Activated naive CD8-positive, alpha-beta T cell (primary cell): Measurements from ENCODE around the gene TMEM132D.
"Not testable (repeated sequence)": the region's sequence is repeated elsewhere in the genome, so short reads cannot be mapped to it uniquely, and the experiment has no call there.

ENCODE experiments used
- H3K27ac Mint-ChIP-seq: one replicate; pipeline ENCODE4 v1.8.0; 2021; ENCODE audit warnings: mixed read lengths
- H3K27me3 Mint-ChIP-seq: one replicate; pipeline ENCODE4 v1.8.0; 2021; ENCODE audit warnings: mixed read lengths
- H3K36me3 Mint-ChIP-seq: one replicate; pipeline ENCODE4 v1.8.0; 2021; ENCODE audit warnings: mixed read lengths
- H3K4me1 Mint-ChIP-seq: one replicate; pipeline ENCODE4 v1.8.0; 2021; ENCODE audit warnings: low read depth, mixed read lengths
- H3K4me3 Mint-ChIP-seq: one replicate; pipeline ENCODE4 v1.8.0; 2021; ENCODE audit warnings: mild to moderate bottlenecking, mixed read lengths
- H3K9me3 Mint-ChIP-seq: one replicate; pipeline ENCODE4 v1.8.0; 2021; ENCODE audit warnings: low read depth, mixed read lengths

The TMEM132D gene

GRCh38 chr12:129556082-129556481 is 347.7 kb downstream of the TMEM132D start:
- Mint-ChIP-seq H3K4me3 (no peak overlapping the region), H3K27me3 (no peaks in the 10 kb centered on the region), H3K27ac (no peak overlapping the region), H3K36me3 (no peaks in the 10 kb centered on the region), H3K9me3 (peaks cover 6% of the 10 kb centered on the region), H3K4me1 (no peaks in the 10 kb centered on the region)

- Mint-ChIP-seq H3K4me1 (no peaks in the 10 kb centered on the region), H3K9me3 (peaks cover 12% of the 10 kb centered on the region), H3K36me3 (no peaks in the 10 kb centered on the region), H3K4me3 (no peak overlapping the region), H3K27ac (no peak overlapping the region), H3K27me3 (no peaks in the 10 kb centered on the region)
Observed at GRCh38 chr12:129552996-129553750, 350.7 kb downstream of the TMEM132D start.

GRCh38 chr12:129551441-129551840 is 352.4 kb downstream of the TMEM132D start:
- H3K4me1 Mint-ChIP-seq = no peaks in the 10 kb centered on the region
- H3K27me3 Mint-ChIP-seq = no peaks in the 10 kb centered on the region
- no peak overlapping the region for H3K4me3 Mint-ChIP-seq
- no peak overlapping the region for H3K27ac Mint-ChIP-seq
- no peaks in the 10 kb centered on the region for H3K36me3 Mint-ChIP-seq
- H3K9me3 Mint-ChIP-seq = peaks cover 12% of the 10 kb centered on the region

GRCh38 chr12:129550353-129550752 is 353.5 kb downstream of the TMEM132D start:
- no peak overlapping the region for H3K4me3 Mint-ChIP-seq
- no peaks in the 10 kb centered on the region for H3K4me1 Mint-ChIP-seq
- peaks cover 12% of the 10 kb centered on the region for H3K9me3 Mint-ChIP-seq
- H3K27ac Mint-ChIP-seq = no peak overlapping the region
- no peaks in the 10 kb centered on the region for H3K27me3 Mint-ChIP-seq
- no peaks in the 10 kb centered on the region for H3K36me3 Mint-ChIP-seq

GRCh38 chr12:129549656-129550055 is 354.2 kb downstream of the TMEM132D start:
- no peaks in the 10 kb centered on the region for H3K27me3 Mint-ChIP-seq
- no peak overlapping the region for H3K27ac Mint-ChIP-seq
- no peaks in the 10 kb centered on the region for H3K4me1 Mint-ChIP-seq
- H3K4me3 Mint-ChIP-seq = no peak overlapping the region
- H3K9me3 Mint-ChIP-seq = peaks cover 12% of the 10 kb centered on the region
- H3K36me3 Mint-ChIP-seq = no peaks in the 10 kb centered on the region

GRCh38 chr12:129549020-129549419 is 354.8 kb downstream of the TMEM132D start:
- H3K27ac Mint-ChIP-seq, H3K4me1 Mint-ChIP-seq, H3K27me3 Mint-ChIP-seq, H3K36me3 Mint-ChIP-seq, H3K4me3 Mint-ChIP-seq: not testable (repeated sequence)
- peaks cover 11% of the 10 kb centered on the region for H3K9me3 Mint-ChIP-seq

GRCh38 chr12:129544716-129545115 is 359.1 kb downstream of the TMEM132D start:
- no peak overlapping the region for H3K4me3 Mint-ChIP-seq
- no peaks in the 10 kb centered on the region for H3K4me1 Mint-ChIP-seq
- no peaks in the 10 kb centered on the region for H3K27me3 Mint-ChIP-seq
- no peaks in the 10 kb centered on the region for H3K9me3 Mint-ChIP-seq
- H3K27ac Mint-ChIP-seq = no peak overlapping the region
- no peaks in the 10 kb centered on the region for H3K36me3 Mint-ChIP-seq

- H3K9me3 Mint-ChIP-seq = no peaks in the 10 kb centered on the region
- no peaks in the 10 kb centered on the region for H3K27me3 Mint-ChIP-seq
- H3K4me3 Mint-ChIP-seq = no peak overlapping the region
- no peaks in the 10 kb centered on the region for H3K4me1 Mint-ChIP-seq
- no peak overlapping the region for H3K27ac Mint-ChIP-seq
- H3K36me3 Mint-ChIP-seq = no peaks in the 10 kb centered on the region
Observed at GRCh38 chr12:129540954-129541353, 362.9 kb downstream of the TMEM132D start.

- Mint-ChIP-seq H3K36me3 (no peaks in the 10 kb centered on the region), H3K4me1 (no peaks in the 10 kb centered on the region), H3K9me3 (no peaks in the 10 kb centered on the region), H3K4me3 (no peak overlapping the region), H3K27ac (no peak overlapping the region), H3K27me3 (no peaks in the 10 kb centered on the region)
Observed at GRCh38 chr12:129540249-129540648, 363.6 kb downstream of the TMEM132D start.

GRCh38 chr12:129538724-129539335 is 365.0 kb downstream of the TMEM132D start:
- H3K36me3 Mint-ChIP-seq, H3K27me3 Mint-ChIP-seq, H3K4me1 Mint-ChIP-seq, H3K4me3 Mint-ChIP-seq, H3K9me3 Mint-ChIP-seq, H3K27ac Mint-ChIP-seq: not testable (repeated sequence)

- peaks cover 5% of the 10 kb centered on the region for H3K9me3 Mint-ChIP-seq
Observed at GRCh38 chr12:129538137-129538536, 365.7 kb downstream of the TMEM132D start.

GRCh38 chr12:129534966-129535750 is 368.7 kb downstream of the TMEM132D start:
- H3K27me3 Mint-ChIP-seq = no peaks in the 10 kb centered on the region
- H3K9me3 Mint-ChIP-seq = peaks cover 5% of the 10 kb centered on the region
- no peak overlapping the region for H3K4me3 Mint-ChIP-seq
- H3K4me1 Mint-ChIP-seq = no peaks in the 10 kb centered on the region
- H3K36me3 Mint-ChIP-seq = no peaks in the 10 kb centered on the region
- H3K27ac Mint-ChIP-seq = no peak overlapping the region

More at GRCh38 chr12:129538137-129538536, 365.7 kb downstream of the TMEM132D start:
- H3K36me3 Mint-ChIP-seq = no peaks in the 10 kb centered on the region
- no peaks in the 10 kb centered on the region for H3K27me3 Mint-ChIP-seq
- H3K4me1 Mint-ChIP-seq = no peaks in the 10 kb centered on the region
- no peak overlapping the region for H3K4me3 Mint-ChIP-seq
- no peak overlapping the region for H3K27ac Mint-ChIP-seq

- Mint-ChIP-seq H3K9me3 (peaks cover 5% of the 10 kb centered on the region), H3K27me3 (no peaks in the 10 kb centered on the region), H3K4me1 (no peaks in the 10 kb centered on the region), H3K36me3 (no peaks in the 10 kb centered on the region), H3K4me3 (no peak overlapping the region), H3K27ac (no peak overlapping the region)
Observed at GRCh38 chr12:129532707-129533499, 370.9 kb downstream of the TMEM132D start.

- no peak overlapping the region for H3K27ac Mint-ChIP-seq
- H3K27me3 Mint-ChIP-seq = no peaks in the 10 kb centered on the region
- no peak overlapping the region for H3K4me3 Mint-ChIP-seq
- H3K4me1 Mint-ChIP-seq = no peaks in the 10 kb centered on the region
- H3K9me3 Mint-ChIP-seq = peaks cover 5% of the 10 kb centered on the region
- H3K36me3 Mint-ChIP-seq = no peaks in the 10 kb centered on the region
Observed at GRCh38 chr12:129532082-129532481, 371.7 kb downstream of the TMEM132D start.

- Mint-ChIP-seq H3K27me3 (no peaks in the 10 kb centered on the region), H3K9me3 (peaks cover 5% of the 10 kb centered on the region), H3K27ac (no peak overlapping the region), H3K4me3 (no peak overlapping the region), H3K36me3 (no peaks in the 10 kb centered on the region), H3K4me1 (no peaks in the 10 kb centered on the region)
Observed at GRCh38 chr12:129530984-129531383, 372.8 kb downstream of the TMEM132D start.
